IPS DF 6.9 (cell line): ENCODE results near the gene BTG2.
"Not testable (repeated sequence)": the region's sequence is repeated elsewhere in the genome, so short reads cannot be mapped to it uniquely, and the experiment has no call there.

Experiments used
- DNase-seq: peaks from one replicate; pipeline ENCODE4 v3.0.0-alpha.2; 2013; ENCODE audit warnings: low read depth, low spot score
- H3K27ac ChIP-seq: one replicate; pipeline ENCODE4 v1.5.1; 2013; ENCODE audit warnings: low read length, control low read depth
- H3K27me3 ChIP-seq: 2 replicates; pipeline ENCODE4 v1.6.1; 2013; ENCODE audit warnings: mild to moderate bottlenecking, low read length; ENCODE audit not compliant: control insufficient read depth, insufficient read depth
- H3K36me3 ChIP-seq: 2 replicates; pipeline ENCODE4 v1.6.1; 2013; ENCODE audit warnings: low read length; ENCODE audit not compliant: control insufficient read depth, insufficient read depth
- H3K4me1 ChIP-seq: 2 replicates; pipeline ENCODE4 v1.6.1; 2013; ENCODE audit warnings: low read length; ENCODE audit not compliant: control insufficient read depth, insufficient read depth
- H3K4me3 ChIP-seq: 2 replicates; pipeline ENCODE4 v1.5.1; 2013; ENCODE audit warnings: mild to moderate bottlenecking, low read length
- H3K9me3 ChIP-seq: 2 replicates; pipeline ENCODE4 v1.6.1; 2013; ENCODE audit warnings: low read length, inconsistent platforms; ENCODE audit not compliant: control insufficient read depth, insufficient read depth
- whole genome bisulfite sequencing: extraction: QIAGEN DNeasy Blood & Tissue Kit; methylation state at CpG from one replicate; pipeline ENCODE4 v1.1.7; 2013; ENCODE audit warnings: mixed read lengths, missing lambda C conversion rate; ENCODE audit not compliant: insufficient read length, insufficient coverage; 5-methylcytosine and 5-hydroxymethylcytosine counted together

Gene BTG2

DNA sequence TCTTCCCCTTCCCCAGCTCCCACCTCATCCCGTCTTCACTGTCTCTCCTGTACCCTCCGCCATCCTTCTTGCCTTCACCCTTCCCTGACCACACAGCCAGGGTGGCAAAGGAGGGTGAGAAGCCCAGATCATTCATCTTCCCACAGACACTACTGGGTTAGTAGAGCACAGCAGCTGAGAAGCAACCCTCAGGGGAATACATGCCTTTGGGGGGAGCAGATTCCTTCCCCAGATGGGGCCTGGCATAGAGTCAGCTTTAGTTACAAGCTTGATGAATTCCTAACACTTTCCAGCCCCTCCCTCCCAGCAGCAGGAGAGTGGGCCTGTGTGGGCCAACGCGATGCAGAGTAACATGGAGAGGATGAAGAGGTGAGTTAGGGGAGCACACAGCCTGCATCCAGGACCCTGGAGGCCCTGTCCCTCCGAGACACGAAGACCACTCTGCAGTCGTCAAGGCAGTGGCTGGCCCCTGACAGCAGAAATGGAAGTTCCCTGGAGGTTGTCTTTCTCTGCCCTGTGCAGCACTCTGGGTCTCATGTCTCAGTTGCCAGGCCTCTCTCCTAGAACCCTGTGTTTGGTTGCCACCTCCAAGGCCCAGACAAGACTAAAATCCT, 8.8 kb upstream of the BTG2 start:
- Histone ChIP-seq H3K27me3 (peaks cover 13% of the 10 kb centered on the region; the same call in 1 of the 2 replicates), H3K27ac (no peak overlapping the region)
- WGBS, result no CpG with 5 or more reads among the region's 7 CpGs

GRCh38 chr1:203299169-203299568, 6.2 kb upstream of the BTG2 start:
- Histone ChIP-seq H3K27ac (no peak overlapping the region), H3K4me3 (no peak overlapping the region), H3K4me1 (no peaks in the 10 kb centered on the region), H3K9me3 (no peaks in the 10 kb centered on the region), H3K36me3 (no peaks in the 10 kb centered on the region), H3K27me3 (peaks cover 28% of the 10 kb centered on the region; the same call in 1 of the 2 replicates)
- WGBS, result no CpG with 5 or more reads among the region's 4 CpGs
- no peak for DNase-seq

More for the DNA sequence above, 8.8 kb upstream of the BTG2 start:
- H3K4me1 ChIP-seq, result peaks cover 3% of the 10 kb centered on the region; the same call in 1 of the 2 replicates
- no peak overlapping the region for H3K4me3 ChIP-seq
- no peaks in the 10 kb centered on the region for H3K9me3 ChIP-seq
- DNase-seq, result no peak
- H3K36me3 ChIP-seq, result no peaks in the 10 kb centered on the region

DNA sequence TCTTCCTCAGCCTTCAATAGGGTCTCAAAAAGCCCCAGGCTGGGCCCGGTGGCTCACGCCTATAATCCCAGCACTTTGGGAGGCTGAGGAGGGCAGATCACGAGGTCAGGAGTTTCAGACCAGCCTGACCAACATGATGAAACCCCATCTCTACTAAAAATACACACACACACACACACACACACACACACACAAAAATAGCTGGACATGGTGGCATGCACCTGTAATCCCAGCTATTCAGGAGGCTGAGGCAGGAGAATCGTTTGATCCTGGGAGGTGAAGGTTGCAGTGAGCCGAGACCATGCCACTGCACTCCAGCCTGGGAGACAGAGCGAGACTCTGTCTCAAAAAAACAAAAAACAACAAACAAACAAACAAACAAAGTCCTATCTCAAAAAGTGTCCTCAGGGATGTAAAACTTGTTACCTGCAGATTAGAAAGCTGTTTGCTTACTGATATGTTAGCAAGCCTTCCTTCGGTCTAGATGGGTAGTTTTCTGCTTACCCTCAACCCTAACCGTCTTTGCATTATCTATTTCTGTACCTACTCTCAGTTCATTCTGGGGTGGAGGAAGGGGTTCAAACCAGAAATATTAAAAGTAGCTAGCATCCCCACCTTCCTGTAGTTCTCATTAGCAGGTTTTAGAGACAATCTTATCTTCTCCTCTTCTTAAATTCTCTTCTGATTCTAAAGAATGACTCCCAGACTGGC, 5.4 kb upstream of the BTG2 start:
- not testable (repeated sequence) for H3K4me3 ChIP-seq, H3K27ac ChIP-seq, H3K36me3 ChIP-seq, DNase-seq, H3K9me3 ChIP-seq, H3K4me1 ChIP-seq
- peaks cover 35% of the 10 kb centered on the region; the same call in 1 of the 2 replicates for H3K27me3 ChIP-seq
- no CpG with 5 or more reads among the region's 8 CpGs for WGBS

DNA sequence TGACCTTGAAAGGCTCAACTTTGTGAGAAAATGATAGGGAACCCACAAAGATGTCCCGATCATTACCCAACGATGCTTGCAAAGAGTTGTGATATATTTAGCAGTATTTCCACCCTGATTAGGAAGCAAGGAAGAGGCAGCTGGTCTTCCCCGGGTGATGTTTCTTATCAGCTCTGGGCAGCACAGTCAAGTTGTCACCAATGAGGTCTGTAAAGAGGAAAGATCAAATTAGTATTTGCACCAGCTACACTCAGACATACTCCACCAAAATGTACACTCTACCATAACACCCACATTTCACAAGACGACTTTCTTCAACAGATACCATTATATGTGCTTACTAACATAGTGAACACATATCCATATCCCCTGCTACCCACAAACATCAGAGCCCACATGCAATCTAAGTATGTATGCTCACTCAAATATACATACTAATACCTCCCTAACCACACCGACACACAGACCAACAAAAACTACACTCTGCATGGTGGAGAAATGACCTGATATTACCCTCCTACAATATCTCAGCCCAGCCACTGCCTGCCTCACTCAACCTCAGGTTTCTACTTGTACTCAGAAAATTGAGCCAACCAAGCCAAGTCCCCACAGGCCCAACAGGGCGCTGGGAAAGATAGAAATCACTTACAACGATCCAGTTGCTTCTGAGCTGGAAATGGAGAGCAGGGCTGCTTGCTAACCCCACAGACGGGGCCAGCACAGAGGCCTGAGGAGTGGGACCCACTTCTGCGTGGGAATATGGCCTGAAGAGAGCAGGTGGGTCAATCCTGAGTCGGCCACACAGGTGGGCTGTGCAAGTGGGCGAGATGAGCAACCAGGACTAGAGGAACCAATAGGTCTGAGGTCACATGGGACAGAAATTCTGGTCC, 4.6 kb upstream of the BTG2 start:
- H3K4me3 ChIP-seq, result no peak overlapping the region
- no peaks in the 10 kb centered on the region for H3K36me3 ChIP-seq
- no peak overlapping the region for H3K27ac ChIP-seq
- DNase-seq, result no peak
- 100% methylated on average over 2 of the region's 11 CpGs for WGBS
- H3K27me3 ChIP-seq, result peaks cover 37% of the 10 kb centered on the region; the same call in 1 of the 2 replicates
- H3K9me3 ChIP-seq, result no peaks in the 10 kb centered on the region
- no peaks in the 10 kb centered on the region for H3K4me1 ChIP-seq

DNA sequence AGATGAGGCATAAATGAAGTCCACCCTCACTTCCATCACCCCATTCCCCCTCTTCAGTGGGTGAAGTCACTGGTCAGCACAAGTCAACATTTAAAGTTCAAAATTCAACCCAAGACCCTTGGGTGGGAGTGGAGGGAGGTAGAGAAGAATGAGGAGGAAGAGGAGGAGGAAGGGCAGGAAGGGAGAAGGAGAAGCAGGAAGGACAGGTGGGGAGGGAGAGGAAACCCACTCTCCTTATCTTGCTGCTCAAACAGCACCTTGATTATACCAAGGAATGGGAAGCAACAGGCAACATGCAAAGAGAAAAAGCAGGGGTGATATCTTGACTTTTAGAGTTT, 4.0 kb upstream of the BTG2 start:
- H3K4me1 ChIP-seq, result no peaks in the 10 kb centered on the region; the same call in 1 of the 2 replicates
- H3K27me3 ChIP-seq, result peaks cover 43% of the 10 kb centered on the region
- H3K36me3 ChIP-seq, result no peaks in the 10 kb centered on the region
- DNase-seq, result no peak
- no peak overlapping the region for H3K27ac ChIP-seq
- no peaks in the 10 kb centered on the region for H3K9me3 ChIP-seq
- H3K4me3 ChIP-seq, result no peak overlapping the region

- no peak overlapping the region for H3K4me3 ChIP-seq
- no peak overlapping the region for H3K27ac ChIP-seq
- DNase-seq, result no peak
- H3K27me3 ChIP-seq, result peaks cover 53% of the 10 kb centered on the region
- peaks cover 5% of the 10 kb centered on the region for H3K4me1 ChIP-seq
- H3K9me3 ChIP-seq, result no peaks in the 10 kb centered on the region
- WGBS, result no CpG with 5 or more reads among the region's 7 CpGs
- H3K36me3 ChIP-seq, result no peaks in the 10 kb centered on the region
Measured at GRCh38 chr1:203302456-203302855, 2.9 kb upstream of the BTG2 start.

GRCh38 chr1:203302894-203303293, 2.4 kb upstream of the BTG2 start:
- no peaks in the 10 kb centered on the region for H3K36me3 ChIP-seq
- no CpG with 5 or more reads among the region's 3 CpGs for WGBS
- H3K9me3 ChIP-seq, result no peaks in the 10 kb centered on the region
- H3K4me3 ChIP-seq, result no peak overlapping the region
- peaks cover 53% of the 10 kb centered on the region for H3K27me3 ChIP-seq
- DNase-seq, result no peak
- no peak overlapping the region for H3K27ac ChIP-seq
- peaks cover 7% of the 10 kb centered on the region for H3K4me1 ChIP-seq

GRCh38 chr1:203304391-203304918, 864 bp upstream of the BTG2 start:
- Histone ChIP-seq H3K27me3 (peaks cover 64% of the 10 kb centered on the region), H3K4me3 (no peak overlapping the region; the same call in 1 of the 2 replicates), H3K4me1 (peaks cover 12% of the 10 kb centered on the region), H3K27ac (no peak overlapping the region), H3K9me3 (no peaks in the 10 kb centered on the region), H3K36me3 (no peaks in the 10 kb centered on the region)
- DNase-seq, result no peak
- no CpG with 5 or more reads among the region's 9 CpGs for WGBS

DNA sequence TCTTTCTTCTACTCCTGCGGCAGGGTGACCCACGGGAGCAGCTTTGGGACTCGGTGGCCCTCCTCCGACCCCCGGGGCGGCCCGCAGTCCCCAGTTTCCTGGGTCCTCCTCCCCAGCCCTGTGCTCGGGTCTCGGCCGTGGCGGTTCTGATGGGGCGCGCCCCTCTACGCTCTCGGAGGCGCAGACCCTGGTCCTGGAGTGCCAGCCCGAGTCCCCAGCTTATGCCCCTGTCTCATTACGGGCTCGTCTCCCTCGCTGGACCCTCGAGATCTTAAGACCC, 430 bp downstream of the BTG2 start:
- no CpG with 5 or more reads among the region's 21 CpGs for WGBS
- peak overlapping the region; percentile 48; the same call in 1 of the 2 replicates for H3K4me3 ChIP-seq
- no peak overlapping the region for H3K27ac ChIP-seq
- peaks cover 12% of the 10 kb centered on the region for H3K4me1 ChIP-seq
- H3K27me3 ChIP-seq, result peaks cover 70% of the 10 kb centered on the region
- no peak for DNase-seq
- H3K36me3 ChIP-seq, result no peaks in the 10 kb centered on the region
- no peaks in the 10 kb centered on the region for H3K9me3 ChIP-seq

DNA sequence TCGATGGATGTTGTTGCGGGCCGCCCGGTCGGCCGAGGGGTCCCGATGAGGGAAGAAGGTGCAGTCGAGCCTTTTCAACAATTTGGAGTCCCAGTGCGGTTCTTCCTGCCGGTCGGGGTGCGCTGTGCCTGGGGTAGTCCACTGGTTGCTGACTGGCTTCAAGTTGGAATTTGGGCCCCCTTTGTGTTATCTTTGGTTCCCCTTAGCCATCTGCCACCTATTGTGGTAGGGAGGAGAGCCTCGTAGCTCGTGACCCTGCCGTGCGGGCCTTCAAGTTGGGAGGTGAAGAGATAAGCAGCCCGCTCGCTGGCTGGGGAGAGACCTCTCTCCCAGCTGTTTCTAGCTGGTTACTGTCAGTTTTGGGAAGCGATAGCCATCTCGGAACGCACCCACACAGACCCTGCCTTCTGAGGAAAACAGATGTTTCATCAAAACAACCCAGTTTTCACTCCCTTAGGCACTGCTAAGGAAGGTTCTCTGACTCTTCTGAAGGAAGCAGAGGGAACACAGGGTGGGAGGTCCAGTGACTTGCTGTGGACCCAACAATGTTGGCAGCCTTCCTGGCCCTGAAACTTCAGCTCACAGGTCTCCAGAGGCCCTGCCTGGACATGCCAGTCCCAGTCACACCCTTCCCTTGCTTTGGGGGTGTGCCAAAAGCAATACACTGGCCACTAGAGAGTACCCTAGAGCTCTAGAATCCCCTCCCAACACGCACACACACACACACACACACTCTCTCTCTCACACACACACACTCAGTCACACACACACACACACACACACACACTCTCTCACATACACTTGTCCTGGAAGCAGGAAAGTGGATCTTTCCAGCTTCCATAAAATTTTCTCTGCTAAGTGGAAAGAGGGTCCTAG, 1.0 kb downstream of the BTG2 start:
- H3K4me3 ChIP-seq, result peak overlapping the region; percentile 48; the same call in 1 of the 2 replicates
- H3K4me1 ChIP-seq, result peaks cover 12% of the 10 kb centered on the region
- DNase-seq, result no peak
- no peaks in the 10 kb centered on the region for H3K9me3 ChIP-seq
- WGBS, result no CpG with 5 or more reads among the region's 22 CpGs
- no peaks in the 10 kb centered on the region for H3K36me3 ChIP-seq
- peaks cover 69% of the 10 kb centered on the region for H3K27me3 ChIP-seq
- H3K27ac ChIP-seq, result no peak overlapping the region
